HG02973 (cell line): Measurements from ENCODE around the gene SAMD8.
"Not testable (repeated sequence)": the region's sequence is repeated elsewhere in the genome, so short reads cannot be mapped to it uniquely, and the experiment has no call there.

Experiments used
- ATAC-seq: cut with Tn5 transposase; IDR thresholded peaks from one replicate; pipeline ENCODE4 v1.9.1; 2021; ENCODE audit warnings: moderate library complexity; ENCODE audit not compliant: unreplicated experiment

SAMD8 gene

DNA sequence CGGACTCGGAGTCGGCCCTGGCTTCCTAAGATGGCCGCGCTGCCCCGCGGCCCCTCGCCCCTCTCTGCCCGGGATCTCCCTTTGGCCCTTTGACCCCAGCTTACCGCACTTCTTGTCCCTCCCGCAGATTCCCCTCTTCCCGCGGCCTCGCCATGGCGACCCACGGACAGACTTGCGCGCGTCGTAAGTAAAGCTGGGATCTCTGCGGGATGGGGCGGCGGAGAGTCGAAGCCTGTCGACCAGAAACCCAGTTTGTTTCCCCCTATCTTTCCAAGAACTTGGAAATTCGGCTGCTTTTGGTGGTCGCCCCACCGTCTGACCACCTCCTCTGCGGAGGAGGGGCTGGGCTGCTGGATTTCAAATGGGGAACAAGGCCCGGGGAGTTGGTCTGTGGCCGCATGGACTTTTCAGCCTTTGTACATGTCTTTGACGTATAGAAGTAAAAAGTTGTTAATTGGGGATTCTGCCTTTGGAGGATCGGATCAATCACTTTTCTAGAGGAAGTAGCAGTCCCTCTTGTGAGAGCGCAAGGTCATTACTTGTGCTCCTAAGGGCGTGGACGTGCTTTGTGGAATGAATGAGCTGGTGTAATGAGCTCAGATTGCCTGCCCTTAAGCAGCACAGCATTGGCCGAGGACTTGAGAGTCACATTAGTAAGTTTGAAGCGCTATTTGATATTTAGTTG is 99.7 kb downstream of the SAMD8 start:
- no peak for ATAC-seq

DNA sequence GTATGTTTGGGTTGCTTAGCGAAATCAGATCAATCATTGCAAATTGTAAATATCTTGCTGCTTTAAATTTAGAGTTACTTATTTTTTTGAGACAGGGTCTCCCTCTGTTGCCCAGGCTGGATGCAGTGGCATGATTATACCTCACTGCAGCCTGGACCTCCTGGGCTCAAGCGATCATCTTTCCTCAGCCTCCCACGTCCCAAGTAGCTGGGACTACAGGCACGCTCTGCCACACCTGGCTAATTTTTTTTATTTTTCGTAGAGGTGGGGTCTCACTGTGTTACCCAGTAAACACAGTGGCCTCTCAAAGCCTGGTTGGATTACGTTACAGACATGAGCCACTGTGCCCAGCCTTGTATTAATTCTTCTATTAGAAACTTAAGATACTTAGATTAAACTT is 100.9 kb downstream of the SAMD8 start:
- no peak for ATAC-seq

DNA sequence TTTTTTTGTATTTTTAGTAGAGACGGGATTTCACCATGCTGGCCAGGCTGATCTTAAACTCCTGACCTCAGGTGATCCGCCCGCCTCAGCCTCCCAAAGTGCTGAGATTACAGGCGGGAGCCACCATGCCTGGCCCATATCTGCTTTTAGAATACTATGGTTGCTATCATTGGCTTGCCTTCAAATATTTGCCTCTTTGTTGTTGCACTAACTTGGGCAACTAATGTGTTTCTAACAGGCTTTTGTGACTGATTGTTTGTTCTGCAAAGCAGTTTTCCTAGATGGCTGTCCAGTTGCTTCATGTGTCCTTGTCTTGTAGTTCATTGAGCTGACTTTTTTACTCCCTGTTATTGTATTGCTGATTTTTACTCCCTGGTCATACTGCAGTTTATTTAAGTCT is 108.8 kb downstream of the SAMD8 start:
- no peak for ATAC-seq

DNA sequence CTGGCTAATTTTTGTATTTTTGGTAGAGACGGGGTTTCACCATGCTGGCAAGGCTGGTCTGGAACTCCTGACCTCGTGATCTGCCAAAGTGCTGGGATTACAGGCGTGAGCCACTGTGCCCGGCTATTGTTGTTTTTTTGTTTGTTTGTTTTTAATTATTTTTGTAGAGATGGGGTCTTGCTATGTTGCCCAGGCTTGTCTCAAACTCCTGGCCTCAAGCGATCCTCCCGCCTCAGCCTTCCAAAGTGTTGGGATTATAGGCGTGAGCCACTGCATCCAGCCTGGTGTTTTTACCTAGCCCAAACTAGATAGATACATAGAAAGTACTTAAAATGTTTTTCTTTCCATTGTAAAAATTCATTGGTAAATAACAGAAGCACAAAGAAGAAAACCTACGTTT is 110.0 kb downstream of the SAMD8 start:
- not testable (repeated sequence) for ATAC-seq

DNA sequence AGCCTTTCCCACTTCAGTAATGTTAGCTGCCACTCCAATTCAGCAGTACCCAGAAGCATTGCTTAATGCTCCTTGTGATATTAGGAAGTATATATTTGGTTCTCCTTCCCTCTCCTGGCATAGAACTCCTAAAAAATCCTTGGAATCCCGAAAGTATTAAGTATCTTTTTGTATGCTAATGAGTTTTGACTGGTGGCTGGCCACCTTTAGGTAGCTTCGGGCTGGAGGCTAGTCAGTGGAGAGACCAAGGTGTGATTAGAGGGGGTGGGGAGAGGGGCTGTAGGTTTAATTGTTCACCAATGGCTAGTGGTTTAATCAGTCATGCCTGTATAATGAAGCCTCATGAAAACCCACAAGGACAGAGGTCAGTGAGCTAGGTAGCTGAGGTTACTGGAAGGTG is 112.1 kb downstream of the SAMD8 start:
- ATAC-seq: no peak

DNA sequence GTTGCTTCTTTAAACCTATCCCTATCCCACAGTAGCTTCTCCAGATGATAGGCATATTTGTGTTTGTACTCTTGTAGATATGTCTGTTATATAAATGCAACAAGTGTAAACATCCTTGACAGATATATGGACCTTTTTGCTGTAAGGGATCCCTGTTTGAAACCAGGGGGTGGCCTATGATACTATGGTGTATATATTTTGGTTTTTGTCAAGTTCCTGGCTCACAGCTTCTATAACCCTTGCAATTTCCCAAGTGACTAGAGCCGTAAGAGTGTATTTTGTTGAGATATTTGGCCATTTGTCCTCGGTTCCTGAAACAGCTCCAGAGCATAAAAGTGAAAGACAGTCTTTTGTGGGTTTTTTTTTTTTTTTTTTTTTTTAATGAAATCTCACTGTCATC is 114.6 kb downstream of the SAMD8 start:
- no peak for ATAC-seq

DNA sequence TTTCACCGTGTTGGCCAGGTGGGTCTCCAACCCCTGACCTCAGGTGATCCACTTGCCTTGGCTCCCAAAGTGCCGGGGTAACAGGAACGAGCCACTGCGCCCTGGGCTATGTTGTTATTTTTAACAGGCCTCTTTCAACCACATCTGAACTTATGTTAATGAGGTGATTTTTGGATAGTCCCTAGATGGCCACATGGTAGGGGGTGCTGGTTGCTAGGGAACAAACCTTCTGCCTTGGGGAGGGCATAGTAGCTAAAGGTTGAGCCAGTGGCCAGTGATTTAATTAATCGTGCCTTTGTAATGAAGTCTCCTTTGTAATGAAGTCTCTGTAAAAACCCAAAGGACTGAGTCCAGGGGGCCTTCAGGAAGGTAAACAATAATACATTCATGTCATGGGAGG is 115.2 kb downstream of the SAMD8 start:
- ATAC-seq: no peak

DNA sequence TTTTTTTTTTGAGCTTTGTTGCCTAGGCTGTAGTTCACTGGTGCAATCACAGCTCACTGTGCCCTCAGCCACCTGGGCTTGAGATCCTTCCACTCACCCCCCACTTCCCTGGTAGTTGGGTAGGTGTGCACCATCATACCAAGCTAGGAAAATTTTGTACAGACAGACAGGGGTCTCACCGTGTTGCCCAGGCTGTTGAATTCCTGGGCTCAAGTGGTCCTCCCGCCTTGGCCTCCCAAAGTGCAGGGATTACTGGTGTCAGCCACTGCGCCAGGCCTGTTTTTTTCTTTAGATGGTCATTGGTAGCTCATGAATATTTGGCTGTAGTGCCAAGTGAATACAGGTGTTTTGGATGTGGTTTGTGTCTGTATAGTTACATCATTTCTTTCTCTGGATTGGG is 116.8 kb downstream of the SAMD8 start:
- no peak for ATAC-seq

DNA sequence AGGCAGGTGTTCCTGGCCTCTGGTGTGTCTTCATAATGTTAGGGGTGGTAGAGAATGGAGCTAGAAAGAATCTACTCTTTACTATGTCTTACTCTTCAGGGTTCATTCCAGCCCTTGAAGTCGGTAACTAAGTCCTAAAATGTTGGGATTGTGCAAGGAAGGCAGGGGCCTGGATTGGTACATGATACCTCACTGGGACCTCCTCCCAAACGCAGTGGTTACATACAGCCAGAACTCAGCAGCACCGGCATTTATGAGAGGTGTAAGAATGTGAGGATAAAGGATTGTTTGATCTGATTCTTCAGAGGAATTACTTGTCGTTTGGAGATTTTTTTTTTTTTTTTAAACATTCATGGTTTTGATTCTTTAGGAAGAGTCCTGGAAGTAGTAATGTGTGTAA is 117.4 kb downstream of the SAMD8 start:
- ATAC-seq: no peak

DNA sequence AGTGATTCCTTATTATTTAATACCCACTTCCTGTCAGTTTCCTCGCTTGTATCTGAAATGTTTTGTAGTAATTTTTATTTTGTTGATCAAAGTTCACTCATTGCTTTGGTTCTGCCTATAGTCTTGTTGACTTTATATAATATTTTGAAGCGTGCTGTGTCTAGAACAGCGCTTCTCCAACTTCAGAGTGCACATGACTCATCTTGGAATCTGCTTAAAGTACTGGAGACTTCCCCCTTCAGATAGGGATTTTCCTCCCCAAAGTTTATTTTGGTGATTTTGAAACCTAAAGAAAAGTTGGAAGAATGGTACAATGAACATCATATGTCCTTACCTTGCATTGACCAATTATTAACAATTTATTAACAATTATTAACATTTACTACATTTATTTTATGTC is 118.5 kb downstream of the SAMD8 start:
- no peak for ATAC-seq

DNA sequence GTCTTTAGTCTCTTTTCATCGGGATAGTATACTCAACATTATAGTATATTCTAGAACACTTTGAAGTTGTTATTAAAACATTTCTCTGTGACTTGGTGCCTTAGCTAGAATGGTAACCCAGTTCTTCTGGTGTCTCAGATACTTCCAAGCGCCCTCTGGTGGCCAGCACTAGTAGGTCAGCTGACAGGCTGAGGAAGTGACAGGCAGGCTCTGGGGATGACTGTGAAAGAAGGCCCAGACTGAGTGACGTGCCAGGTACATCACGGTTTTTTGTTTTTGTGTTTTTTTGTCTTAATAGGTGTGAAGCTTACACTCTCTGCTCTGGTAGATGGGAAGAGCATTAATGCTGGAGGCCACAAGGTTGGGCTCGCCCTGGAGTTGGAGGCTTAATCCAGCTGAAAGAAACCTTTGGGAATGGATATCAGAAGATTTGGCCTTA is 119.2 kb downstream of the SAMD8 start:
- ATAC-seq: peak; percentile 46
